K562 (cell line): Measurements from ENCODE around the gene CYB5D1. TPM values are rescaled to one million over a fixed set of nuclear protein-coding genes. Genes with fewer than 3 reads are reported as not detected.

Source experiments
- BCL6 ChIP-seq: fragments of 250-450 bp; sonication (Bioruptor Pico); IDR thresholded peaks from 2 replicates; pipeline ENCODE4 v1.4.0; 2020
- BHLHE40 ChIP-seq: IDR thresholded peaks from 2 replicates; pipeline ENCODE4 v1.6.1; 2011; ENCODE audit warnings: low read length, improper control_type of control experiment
- C11orf30 ChIP-seq: fragments of 450-650 bp; IDR thresholded peaks from 2 replicates; pipeline ENCODE4 v1.6.1; 2016; ENCODE audit warnings: low read depth, mild to moderate bottlenecking
- CBX5 ChIP-seq: IDR thresholded peaks from 2 replicates; pipeline ENCODE4 v1.6.1; 2014; ENCODE audit warnings: low read depth, borderline replicate concordance
- CEBPB ChIP-seq: fragments of 450-650 bp; IDR thresholded peaks from 2 replicates; pipeline ENCODE4 v1.6.1; 2016; ENCODE audit warnings: missing genetic modification characterization, missing compliant biosample characterization
- CREB1 ChIP-seq, 2 experiments: sonication (generic) in 1 of 2; formaldehyde crosslinking in 1 of 2; IDR thresholded peaks; 2 replicates each; pipeline versions ENCODE4 v1.6.1 to v1.8.0; 2012 to 2022; ENCODE audit warnings: inconsistent platforms in 1 of 2, mild to moderate bottlenecking in 1 of 2, missing genetic modification reagents in 1 of 2, moderate library complexity in 1 of 2
- CXXC5 ChIP-seq: fragments of 250-450 bp; sonication (Bioruptor Pico); IDR thresholded peaks from 2 replicates; pipeline ENCODE4 v1.8.0; 2022; ENCODE audit warnings: inconsistent platforms, mild to moderate bottlenecking, moderate library complexity
- HDAC1 ChIP-seq, 2 experiments: fragments of 450-650 bp; IDR thresholded peaks; 2 replicates each; pipeline ENCODE4 v1.6.1; 2016 to 2017; ENCODE audit warnings: inconsistent platforms in 1 of 2, mild to moderate bottlenecking in 1 of 2, moderate library complexity in 1 of 2
- HMGXB4 ChIP-seq: sonication (generic); formaldehyde crosslinking; IDR thresholded peaks from 2 replicates; pipeline ENCODE4 v1.8.1; 2023; ENCODE audit warnings: mild to moderate bottlenecking, missing genetic modification reagents
- NRF1 ChIP-seq, 2 experiments: fragments of 450-650 bp; IDR thresholded peaks in 1 of 2; conservative IDR thresholded peaks in 1 of 2; 2 replicates each; pipeline ENCODE4 v1.6.1; 2014; ENCODE audit warnings: mild to moderate bottlenecking in 2 of 2
- POLR2G ChIP-seq: fragments of 200-400 bp; formaldehyde crosslinking; IDR thresholded peaks from 2 replicates; pipeline ENCODE4 v1.6.1; 2017; ENCODE audit warnings: low read depth, mild to moderate bottlenecking, antibody characterized with exemption, low read length, moderate library complexity
- POLR2H ChIP-seq: IDR thresholded peaks from 2 replicates; pipeline ENCODE4 v1.6.1; 2016; ENCODE audit warnings: missing genetic modification characterization, low read depth, mild to moderate bottlenecking, control low read depth, missing compliant biosample characterization, moderate library complexity
- PURB ChIP-seq: sonication (generic); formaldehyde crosslinking; IDR thresholded peaks from 2 replicates; pipeline ENCODE4 v1.9.0; 2021; ENCODE audit warnings: low read depth, mild to moderate bottlenecking, missing genetic modification reagents
- RBM15 ChIP-seq: fragments of 200-400 bp; formaldehyde crosslinking; IDR thresholded peaks from 2 replicates; pipeline ENCODE4 v1.6.1; 2018; ENCODE audit warnings: mild to moderate bottlenecking, low read length, moderate library complexity; ENCODE audit not compliant: insufficient read depth
- SAFB2 ChIP-seq: fragments of 200-400 bp; formaldehyde crosslinking; IDR thresholded peaks from 2 replicates; pipeline ENCODE4 v1.6.1; 2018; ENCODE audit warnings: borderline replicate concordance, low read length, low read depth, moderate library complexity; ENCODE audit not compliant: severe bottlenecking
- SNIP1 ChIP-seq: fragments of 450-650 bp; IDR thresholded peaks from 2 replicates; pipeline ENCODE4 v1.7.1; 2017; ENCODE audit warnings: low read depth, mild to moderate bottlenecking
- TAF15 ChIP-seq: fragments of 200-400 bp; formaldehyde crosslinking; IDR thresholded peaks from 2 replicates; pipeline ENCODE4 v1.6.1; 2017; ENCODE audit warnings: mild to moderate bottlenecking, low read depth, low read length, moderate library complexity
- TBL1XR1 ChIP-seq, 2 experiments: IDR thresholded peaks; 2 replicates each; pipeline ENCODE4 v1.6.1; 2012; ENCODE audit warnings: improper control_type of control experiment in 2 of 2, low read length in 2 of 2, mild to moderate bottlenecking in 1 of 2
- TFAP4 ChIP-seq: sonication (generic); formaldehyde crosslinking; IDR thresholded peaks from 2 replicates; pipeline ENCODE4 v1.8.0; 2022; ENCODE audit warnings: missing genetic modification reagents, mild to moderate bottlenecking, moderate library complexity, borderline replicate concordance
- USF2 ChIP-seq: sonication (generic); formaldehyde crosslinking; IDR thresholded peaks from 2 replicates; pipeline ENCODE4 v1.5.0; 2020; ENCODE audit warnings: missing genetic modification reagents
- ZNF263 ChIP-seq: sonication (generic); formaldehyde crosslinking; IDR thresholded peaks from 2 replicates; pipeline ENCODE4 v1.8.0; 2022; ENCODE audit warnings: mild to moderate bottlenecking, missing genetic modification reagents, borderline replicate concordance
- ZNF830 ChIP-seq: fragments of 250-450 bp; sonication (Bioruptor Pico); IDR thresholded peaks from 2 replicates; pipeline ENCODE4 v1.5.0; 2021; ENCODE audit warnings: mild to moderate bottlenecking
- polyA plus RNA-seq, 8 experiments: library from polyadenylated mRNA; depleted of rRNA in 4 of 8; stranded (reverse) in 5 of 8; unstranded in 3 of 8; fragments of >200 nt; fragmentation: Nextera tagmentation in 2 of 8; fragmentation: Illumina TruSeq in 1 of 8; extraction: Ambion mirVana in 2 of 8; extraction: Trizol in 1 of 8; gene quantifications; 2 replicates each; pipeline versions ENCODE4 v1.2.1 to v1.2.3, GENCODE V29; 2011 to 2014; ENCODE audit warnings: inconsistent platforms in 1 of 8, missing spikeins in 1 of 8
- total RNA-seq, 7 experiments: library from RNA; depleted of rRNA in 6 of 7; stranded (reverse); fragments of >200 nt in 6 of 7; fragmentation: Illumina TruSeq in 2 of 7; extraction: Trizol in 2 of 7; gene quantifications; 2 replicates each; pipeline versions ENCODE4 v1.2.1 to v1.2.3, GENCODE V29; 2011 to 2021; ENCODE audit warnings: low replicate concordance in 1 of 7
- TF ChIP-seq, protein P1 (sequence below): fragments of 200-400 bp; formaldehyde crosslinking; IDR thresholded peaks from 2 replicates; pipeline ENCODE4 v1.6.1; 2017; ENCODE audit warnings: mild to moderate bottlenecking, low read depth, low read length, moderate library complexity

The CYB5D1 gene
- total and polyA plus RNA-seq, 9 of the 15 experiments (the other 6 are each of a cell fraction or from before 2014, with no cell fraction given) = 2.4 to 7.9 (median 5.7) TPM

DNA sequence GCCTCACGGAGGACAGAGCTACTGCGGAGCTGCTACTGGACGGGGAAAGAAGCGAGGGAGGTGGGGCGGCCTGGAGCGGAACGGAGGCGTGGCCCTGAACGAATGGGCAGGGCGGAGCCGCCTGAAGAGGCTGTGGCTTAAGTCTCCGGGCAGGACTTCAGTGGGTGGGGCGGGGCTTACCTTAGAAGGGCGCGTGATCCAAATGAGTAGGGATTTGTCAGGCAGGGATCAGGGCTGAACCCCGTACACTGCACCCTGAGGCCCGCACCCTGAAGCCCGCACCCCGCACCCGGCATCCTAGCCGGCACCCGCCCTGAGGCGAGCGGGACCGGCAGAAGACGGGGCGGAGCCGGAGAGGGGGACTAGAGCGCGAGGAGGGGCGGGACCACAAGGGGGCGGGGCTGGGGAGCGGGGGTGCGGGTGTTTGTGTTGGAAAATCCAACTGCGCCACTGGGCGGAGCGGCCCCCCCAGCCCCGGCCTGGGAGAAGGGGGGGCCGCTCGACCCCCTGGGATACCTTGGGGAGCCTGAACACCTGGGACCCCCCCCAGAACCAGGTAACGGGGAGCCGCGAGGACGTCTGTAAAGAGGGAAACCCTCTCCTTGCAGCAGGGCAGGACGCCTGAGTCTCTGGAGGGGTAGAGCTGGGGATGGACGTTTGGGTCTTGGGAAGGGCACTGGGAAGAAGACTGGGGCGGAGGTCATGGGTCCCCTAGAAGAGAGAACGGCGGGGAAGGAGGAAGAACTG lies 23.8 kb upstream of the CYB5D1 start, which contains the start of gene KDM6B (continued):
- TF ChIP-seq POLR2H (tag) = no peak
- TF ChIP-seq RBM15 = no peak
- no peak for TF ChIP-seq ZNF263 (CRISPR knock-in tag)
- TF ChIP-seq CBX5 = no peak
- no peak for TF ChIP-seq CREB1 (IDR thresholded peaks at IDR 0.05)
- no peak for TF ChIP-seq CREB1 (CRISPR knock-in tag; IDR thresholded peaks at IDR 0.05)
- TF ChIP-seq TAF15 = no peak
- TF ChIP-seq, protein P1, sequence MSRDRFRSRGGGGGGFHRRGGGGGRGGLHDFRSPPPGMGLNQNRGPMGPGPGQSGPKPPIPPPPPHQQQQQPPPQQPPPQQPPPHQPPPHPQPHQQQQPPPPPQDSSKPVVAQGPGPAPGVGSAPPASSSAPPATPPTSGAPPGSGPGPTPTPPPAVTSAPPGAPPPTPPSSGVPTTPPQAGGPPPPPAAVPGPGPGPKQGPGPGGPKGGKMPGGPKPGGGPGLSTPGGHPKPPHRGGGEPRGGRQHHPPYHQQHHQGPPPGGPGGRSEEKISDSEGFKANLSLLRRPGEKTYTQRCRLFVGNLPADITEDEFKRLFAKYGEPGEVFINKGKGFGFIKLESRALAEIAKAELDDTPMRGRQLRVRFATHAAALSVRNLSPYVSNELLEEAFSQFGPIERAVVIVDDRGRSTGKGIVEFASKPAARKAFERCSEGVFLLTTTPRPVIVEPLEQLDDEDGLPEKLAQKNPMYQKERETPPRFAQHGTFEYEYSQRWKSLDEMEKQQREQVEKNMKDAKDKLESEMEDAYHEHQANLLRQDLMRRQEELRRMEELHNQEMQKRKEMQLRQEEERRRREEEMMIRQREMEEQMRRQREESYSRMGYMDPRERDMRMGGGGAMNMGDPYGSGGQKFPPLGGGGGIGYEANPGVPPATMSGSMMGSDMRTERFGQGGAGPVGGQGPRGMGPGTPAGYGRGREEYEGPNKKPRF = no peak
- TF ChIP-seq SNIP1 = no peak
- TF ChIP-seq TFAP4 (CRISPR knock-in tag) = no peak
- TF ChIP-seq HDAC1 (IDR thresholded peaks at IDR 0.05) = 0 out of 4 replicates have a peak, but pooled peaks of 1 of the 2 experiments have one; percentile 22
- TF ChIP-seq SAFB2 = no peak
- peak; percentile 51 to 61 for TF ChIP-seq NRF1 (conservative IDR thresholded peaks at IDR 0.05 in 1 of 2, IDR thresholded peaks at IDR 0.05 in 1 of 2)
- no peak for TF ChIP-seq HMGXB4 (CRISPR knock-in tag)
- 0 out of 2 replicates have a peak, but pooled peaks have one; percentile 19 for TF ChIP-seq CXXC5 (CRISPR knock-in tag)
- TF ChIP-seq TBL1XR1 (IDR thresholded peaks at IDR 0.05; ENCODE audit: low read length in 2 of 2) = no peak
- TF ChIP-seq PURB (CRISPR knock-in tag) = no peak
- 0 out of 2 replicates have a peak, but pooled peaks have one; percentile 14 for TF ChIP-seq BHLHE40
- no peak for TF ChIP-seq CEBPB
- no peak for TF ChIP-seq BCL6
- TF ChIP-seq POLR2G = no peak
- TF ChIP-seq USF2 = no peak
- no peak for TF ChIP-seq C11orf30
- TF ChIP-seq ZNF830 (CRISPR knock-in tag) = no peak
